Karpas-422 (cell line): ENCODE data around the gene RFX3. TPM values are rescaled to one million over a fixed set of nuclear protein-coding genes. Genes with fewer than 3 reads are reported as not detected.
A peak's percentile ranks its signal among the peaks of the same experiment; 100 is the strongest.

ENCODE experiments used
- DNase-seq: peaks from one replicate; pipeline ENCODE4 v3.0.0-alpha.2; 2015
- H2AFZ ChIP-seq: fragments of 200-600 bp; sonication (generic); 2 replicates; pipeline ENCODE4 v1.6.1; 2014; ENCODE audit warnings: antibody characterized with exemption, low read length, mixed read lengths
- H3K27ac ChIP-seq: fragments of 200-600 bp; sonication (generic); 2 replicates; pipeline ENCODE4 v1.5.1; 2014; ENCODE audit warnings: mild to moderate bottlenecking, low read length, moderate library complexity
- H3K27me3 ChIP-seq: fragments of 200-600 bp; sonication (generic); 2 replicates; pipeline ENCODE4 v1.6.1; 2014; ENCODE audit warnings: low read length, mixed read lengths
- H3K36me3 ChIP-seq: fragments of 200-600 bp; sonication (generic); 2 replicates; pipeline ENCODE4 v1.6.1; 2014; ENCODE audit warnings: low read length, mixed read lengths; ENCODE audit not compliant: insufficient read depth
- H3K4me1 ChIP-seq: fragments of 200-600 bp; sonication (generic); 2 replicates; pipeline ENCODE4 v1.6.1; 2014; ENCODE audit warnings: mild to moderate bottlenecking, low read length, mixed read lengths
- H3K4me2 ChIP-seq: fragments of 200-600 bp; sonication (generic); 2 replicates; pipeline ENCODE4 v1.6.1; 2014; ENCODE audit warnings: low read length, low read depth, mild to moderate bottlenecking; ENCODE audit not compliant: poor library complexity, severe bottlenecking
- H3K4me3 ChIP-seq: fragments of 200-600 bp; sonication (generic); 2 replicates; pipeline ENCODE4 v1.5.1; 2014; ENCODE audit warnings: mild to moderate bottlenecking, antibody characterized with exemption, low read length, mixed read lengths
- H3K79me2 ChIP-seq: fragments of 200-600 bp; sonication (generic); 2 replicates; pipeline ENCODE4 v1.6.1; 2014; ENCODE audit warnings: mild to moderate bottlenecking, low read length, mixed read lengths
- H3K9ac ChIP-seq: fragments of 200-600 bp; sonication (generic); 2 replicates; pipeline ENCODE4 v1.6.0; 2014; ENCODE audit warnings: low read length
- H3K9me2 ChIP-seq: fragments of 200-600 bp; sonication (generic), shearing (Covaris generic); replicated peaks from 2 replicates; pipeline ENCODE4 v1.6.0; 2014; ENCODE audit warnings: mild to moderate bottlenecking, low read length, moderate library complexity; ENCODE audit not compliant: insufficient read depth
- H3K9me3 ChIP-seq: fragments of 300-700, 200-600 bp; sonication (generic); 2 replicates; pipeline ENCODE4 v1.6.1; 2014; ENCODE audit warnings: low read length, mixed read lengths
- H4K20me1 ChIP-seq: fragments of 200-600 bp; sonication (generic); 2 replicates; pipeline ENCODE4 v1.6.1; 2014; ENCODE audit warnings: mild to moderate bottlenecking, antibody characterized with exemption, low read length, low read depth; ENCODE audit not compliant: insufficient read depth
- total RNA-seq: library from RNA; depleted of rRNA; stranded (reverse); fragments of >200 nt; shearing (Covaris generic); gene quantifications from 2 replicates; pipeline ENCODE4 v1.2.3, GENCODE V29; 2014; ENCODE audit warnings: low replicate concordance

The RFX3 gene
- total RNA-seq, 1 experiment from 2014 or later, result 24.3 TPM

DNA sequence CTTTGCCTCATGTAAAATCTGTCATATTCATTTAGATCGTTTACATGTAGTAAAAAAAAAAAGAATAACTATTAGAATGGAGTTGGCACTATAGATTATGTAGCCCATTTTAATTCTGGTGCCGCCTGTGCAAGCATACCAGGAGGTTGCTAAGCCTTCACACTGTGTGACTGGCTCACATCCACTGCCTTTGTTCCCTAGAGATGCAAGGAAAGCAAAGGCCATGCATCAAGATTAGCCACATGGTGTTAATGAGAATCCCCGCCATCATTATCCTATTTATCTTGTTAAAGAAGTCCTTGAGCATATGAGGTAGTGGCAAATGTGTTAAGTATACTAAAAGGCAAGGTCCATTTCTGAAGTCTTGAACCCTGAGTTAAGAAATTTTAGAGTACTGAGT is 279.6 kb downstream of the RFX3 start:
- H3K4me2 ChIP-seq, result no peak overlapping the region
- H3K27me3 ChIP-seq, result no peaks in the 10 kb centered on the region
- H3K36me3 ChIP-seq, result no peaks in the 10 kb centered on the region
- peaks cover 9% of the 10 kb centered on the region for H3K4me1 ChIP-seq
- no peak overlapping the region for H2AFZ ChIP-seq
- DNase-seq, result no peak
- no peaks in the 10 kb centered on the region for H4K20me1 ChIP-seq
- no peak overlapping the region for H3K9ac ChIP-seq
- H3K9me3 ChIP-seq, result no peaks in the 10 kb centered on the region
- H3K27ac ChIP-seq, result no peak overlapping the region
- H3K9me2 ChIP-seq, result no peaks in the 10 kb centered on the region
- H3K4me3 ChIP-seq, result no peak overlapping the region
- H3K79me2 ChIP-seq, result no peaks in the 10 kb centered on the region

DNA sequence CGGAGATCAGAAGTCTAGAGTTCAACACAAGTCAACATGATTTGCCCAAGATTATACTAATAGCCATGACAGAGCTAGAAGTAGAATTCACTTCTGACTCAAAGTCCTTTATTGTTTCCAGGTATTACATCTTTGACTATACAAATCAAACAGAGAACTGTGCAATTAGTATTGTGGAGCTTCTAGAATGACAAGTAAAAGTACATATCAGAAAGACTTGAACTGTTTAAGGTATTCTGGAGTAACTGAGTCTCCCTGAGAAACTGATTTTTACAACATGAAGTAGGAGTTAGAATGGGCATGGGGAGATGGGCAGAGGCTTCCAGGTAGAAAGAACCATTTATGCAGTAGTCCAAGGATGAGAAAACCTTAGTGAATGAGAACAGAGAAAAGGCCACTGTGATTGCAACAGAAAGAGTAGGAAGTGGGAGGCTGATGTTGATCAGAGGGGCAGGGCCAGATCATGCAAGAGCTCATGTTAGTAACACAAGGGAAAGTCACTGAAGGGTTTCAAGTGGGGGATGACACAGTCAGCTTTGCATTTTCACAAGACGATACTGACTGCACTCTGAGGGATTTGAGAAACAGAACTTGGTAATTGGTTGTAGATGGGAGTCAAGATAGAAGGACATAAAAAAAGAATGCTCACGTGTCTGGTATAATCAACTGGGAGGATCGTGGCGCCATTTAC is 280.7 kb downstream of the RFX3 start:
- peaks cover 14% of the 10 kb centered on the region for H3K4me1 ChIP-seq

DNA sequence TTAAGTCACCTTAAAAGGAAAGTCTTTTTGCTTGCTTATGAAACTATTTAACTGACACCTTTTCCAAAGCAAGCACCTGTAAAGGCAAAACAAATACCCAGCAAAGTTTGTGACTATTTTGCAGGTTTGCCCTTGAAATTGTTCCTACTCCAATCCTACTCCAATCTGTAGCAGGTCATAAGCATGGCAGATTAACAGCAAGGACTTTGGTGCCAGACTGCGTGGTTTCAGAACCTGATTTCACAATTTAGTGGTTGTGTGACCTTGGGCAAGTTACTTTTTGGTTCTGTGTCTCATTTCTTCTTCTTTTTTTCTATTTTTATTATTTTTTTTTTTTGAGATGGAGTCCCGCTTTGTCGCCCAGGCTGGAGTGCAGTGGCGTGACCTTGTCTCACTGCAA is 282.1 kb downstream of the RFX3 start:
- Histone ChIP-seq H3K4me1 (peaks cover 14% of the 10 kb centered on the region), H3K27ac (no peak overlapping the region), H4K20me1 (no peaks in the 10 kb centered on the region), H3K4me2 (no peak overlapping the region), H3K9ac (no peak overlapping the region), H3K9me2 (no peaks in the 10 kb centered on the region), H2AFZ (no peak overlapping the region), H3K36me3 (no peaks in the 10 kb centered on the region), H3K4me3 (no peak overlapping the region), H3K27me3 (no peaks in the 10 kb centered on the region), H3K79me2 (no peaks in the 10 kb centered on the region), H3K9me3 (no peaks in the 10 kb centered on the region)
- no peak for DNase-seq

More for the DNA sequence above, 280.7 kb downstream of the RFX3 start:
- Histone ChIP-seq H3K27me3 (no peaks in the 10 kb centered on the region), H2AFZ (no peak overlapping the region), H3K9me2 (no peaks in the 10 kb centered on the region), H3K79me2 (no peaks in the 10 kb centered on the region), H3K4me3 (no peak overlapping the region), H3K36me3 (no peaks in the 10 kb centered on the region), H3K27ac (no peak overlapping the region), H4K20me1 (no peaks in the 10 kb centered on the region), H3K9me3 (no peaks in the 10 kb centered on the region), H3K9ac (no peak overlapping the region), H3K4me2 (no peak overlapping the region)
- no peak for DNase-seq

DNA sequence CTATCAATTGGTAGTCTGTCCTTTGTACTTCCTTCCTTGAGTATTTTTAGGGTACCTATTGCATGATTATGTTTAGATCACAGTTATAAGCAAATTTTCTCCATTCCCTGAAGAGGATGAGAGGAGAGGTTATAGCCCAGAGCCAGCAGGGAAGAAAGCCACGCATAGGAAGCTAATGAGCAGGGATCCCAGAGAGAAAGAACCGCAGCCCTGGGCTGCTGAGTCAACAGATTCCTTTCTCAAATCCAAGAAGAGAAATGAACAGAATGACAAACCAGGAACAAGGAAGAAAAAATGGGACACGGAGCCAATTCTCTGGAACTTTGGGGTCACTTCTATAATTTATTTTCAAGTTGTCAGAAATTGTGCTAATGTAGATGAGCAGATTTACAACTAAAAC is 284.5 kb downstream of the RFX3 start:
- no peak overlapping the region for H3K27ac ChIP-seq
- H2AFZ ChIP-seq, result no peak overlapping the region
- H3K4me2 ChIP-seq, result peak overlapping the region; percentile 44
- no peaks in the 10 kb centered on the region for H3K79me2 ChIP-seq
- no peak overlapping the region for H3K9ac ChIP-seq
- no peaks in the 10 kb centered on the region for H3K9me2 ChIP-seq
- H3K4me1 ChIP-seq, result peaks cover 14% of the 10 kb centered on the region
- no peaks in the 10 kb centered on the region for H3K36me3 ChIP-seq
- DNase-seq, result no peak
- H3K9me3 ChIP-seq, result no peaks in the 10 kb centered on the region
- H3K27me3 ChIP-seq, result no peaks in the 10 kb centered on the region
- H3K4me3 ChIP-seq, result no peak overlapping the region; the same call in 1 of the 2 replicates
- no peaks in the 10 kb centered on the region for H4K20me1 ChIP-seq

DNA sequence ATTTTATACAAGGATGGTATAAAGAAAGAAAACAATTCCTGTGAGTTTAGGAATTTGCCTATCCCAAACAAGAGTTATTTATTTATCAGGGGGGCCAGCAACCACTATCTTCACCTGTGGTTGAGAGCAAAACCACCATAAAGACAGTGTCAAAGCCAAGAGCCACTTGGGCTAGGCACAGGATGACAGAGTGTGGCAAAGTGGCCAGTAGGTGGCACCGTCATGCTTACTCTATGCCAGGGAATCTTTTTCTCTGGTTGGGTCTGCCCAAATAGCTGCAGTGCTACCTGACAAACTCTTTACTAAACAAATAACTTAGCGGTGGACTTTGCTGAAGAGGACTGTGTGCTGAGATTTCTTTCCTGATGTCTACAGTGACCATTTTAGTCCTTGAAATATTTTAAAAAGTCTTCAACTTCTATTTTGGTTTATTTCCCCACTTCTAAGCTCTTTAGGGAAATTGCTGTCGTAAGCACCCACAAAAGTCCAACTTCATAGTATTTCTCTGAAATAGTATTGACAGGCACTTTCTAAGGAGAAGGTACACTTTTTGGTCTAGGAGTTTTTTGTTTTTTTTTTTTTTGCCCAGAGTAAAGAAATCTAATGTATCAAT is 285.0 kb downstream of the RFX3 start:
- no peaks in the 10 kb centered on the region for H3K36me3 ChIP-seq
- H3K9me2 ChIP-seq, result no peaks in the 10 kb centered on the region
- H3K27ac ChIP-seq, result no peak overlapping the region
- H3K9me3 ChIP-seq, result no peaks in the 10 kb centered on the region
- peak; percentile 90 for DNase-seq
- no peak overlapping the region for H3K9ac ChIP-seq
- no peaks in the 10 kb centered on the region for H3K27me3 ChIP-seq
- no peaks in the 10 kb centered on the region for H3K79me2 ChIP-seq
- H3K4me3 ChIP-seq, result no peak overlapping the region; the same call in 1 of the 2 replicates
- H3K4me1 ChIP-seq, result peaks cover 14% of the 10 kb centered on the region
- H4K20me1 ChIP-seq, result no peaks in the 10 kb centered on the region
- H2AFZ ChIP-seq, result no peak overlapping the region
- H3K4me2 ChIP-seq, result peak overlapping the region; percentile 44

DNA sequence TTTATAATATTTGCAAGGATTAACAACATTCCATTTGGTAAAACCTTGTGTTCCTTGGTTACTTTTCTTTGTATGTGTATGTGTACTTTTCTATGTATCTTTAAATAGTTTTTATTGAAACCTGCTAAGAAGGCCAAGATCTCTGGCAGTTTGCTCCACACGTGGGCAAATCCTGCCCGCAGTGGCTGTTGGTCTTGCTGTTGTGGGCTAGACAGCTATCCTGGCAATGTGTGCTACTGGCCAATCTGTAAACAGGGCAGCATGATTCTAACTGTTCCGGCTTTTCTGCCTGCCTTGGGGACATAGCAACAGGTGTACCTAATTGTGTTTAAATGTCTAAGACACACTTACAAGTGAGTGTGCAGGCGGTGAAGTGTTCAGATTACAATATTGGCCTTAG is 286.6 kb downstream of the RFX3 start:
- Histone ChIP-seq H3K4me3 (no peak overlapping the region), H3K79me2 (no peaks in the 10 kb centered on the region), H3K36me3 (no peaks in the 10 kb centered on the region), H4K20me1 (no peaks in the 10 kb centered on the region), H3K9me2 (no peaks in the 10 kb centered on the region), H3K27me3 (no peaks in the 10 kb centered on the region), H3K4me2 (no peak overlapping the region), H3K27ac (no peak overlapping the region), H3K9me3 (no peaks in the 10 kb centered on the region), H2AFZ (no peak overlapping the region), H3K9ac (no peak overlapping the region), H3K4me1 (peaks cover 14% of the 10 kb centered on the region)
- no peak for DNase-seq

DNA sequence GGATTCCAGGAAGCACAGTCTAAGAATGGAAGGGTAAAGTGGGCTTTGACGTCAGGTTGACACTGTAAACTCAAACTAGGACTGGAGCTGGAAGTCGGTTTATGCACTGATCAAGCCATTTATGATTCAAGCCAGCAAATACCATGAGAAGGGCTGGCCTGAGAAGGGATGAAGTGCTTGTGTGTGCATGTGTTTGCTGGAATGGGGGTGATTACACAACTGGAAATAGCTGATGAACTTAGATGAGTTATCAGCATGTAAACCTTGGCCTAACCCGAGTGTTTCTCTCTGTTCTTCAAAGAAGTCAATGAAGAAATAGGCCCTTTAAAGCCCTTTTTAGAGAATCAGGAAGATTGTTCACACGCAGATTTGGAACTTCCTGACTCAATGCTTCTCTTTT is 287.6 kb downstream of the RFX3 start:
- DNase-seq, result no peak
- no peaks in the 10 kb centered on the region for H3K36me3 ChIP-seq

DNA sequence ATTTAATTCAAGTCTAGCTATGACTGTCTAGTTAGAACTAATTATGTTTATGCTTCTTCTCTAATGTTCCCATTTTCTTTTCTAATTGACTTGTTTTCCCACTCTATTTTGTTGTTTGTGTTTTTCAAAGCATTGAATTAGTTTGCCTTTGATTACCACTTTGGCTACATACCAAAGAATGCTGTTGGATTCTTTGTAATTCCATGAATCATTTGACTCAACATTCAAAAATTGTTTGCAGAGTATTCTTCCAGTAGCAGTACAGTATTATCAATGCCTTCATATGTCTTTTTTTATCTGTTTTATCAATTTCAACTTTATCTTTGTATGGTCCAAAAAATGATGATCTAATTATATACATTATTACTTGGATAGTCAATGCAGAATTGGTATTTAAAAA is 288.7 kb downstream of the RFX3 start:
- no peaks in the 10 kb centered on the region for H3K9me3 ChIP-seq
- no peak overlapping the region for H3K4me3 ChIP-seq
- no peaks in the 10 kb centered on the region for H3K27me3 ChIP-seq
- H3K36me3 ChIP-seq, result no peaks in the 10 kb centered on the region
- no peak for DNase-seq
- no peaks in the 10 kb centered on the region for H3K79me2 ChIP-seq
- no peaks in the 10 kb centered on the region for H3K9me2 ChIP-seq
- H4K20me1 ChIP-seq, result no peaks in the 10 kb centered on the region
- H3K9ac ChIP-seq, result no peak overlapping the region
- H3K4me1 ChIP-seq, result peaks cover 14% of the 10 kb centered on the region
- H3K4me2 ChIP-seq, result no peak overlapping the region
- H3K27ac ChIP-seq, result no peak overlapping the region
- no peak overlapping the region for H2AFZ ChIP-seq

More for the DNA sequence above, 287.6 kb downstream of the RFX3 start:
- Histone ChIP-seq H3K9me2 (no peaks in the 10 kb centered on the region), H3K4me2 (no peak overlapping the region), H3K27me3 (no peaks in the 10 kb centered on the region), H3K4me3 (no peak overlapping the region), H3K4me1 (peaks cover 14% of the 10 kb centered on the region), H3K9me3 (no peaks in the 10 kb centered on the region), H2AFZ (no peak overlapping the region), H3K9ac (no peak overlapping the region), H3K27ac (no peak overlapping the region), H4K20me1 (no peaks in the 10 kb centered on the region), H3K79me2 (no peaks in the 10 kb centered on the region)
